ENCODE measurements around the gene VPREB3. TPM values are rescaled to one million over a fixed set of nuclear protein-coding genes. Genes with fewer than 3 reads are reported as not detected.

VPREB3 gene
- total and polyA plus RNA-seq, 2 experiments from 2014 or later: not detected

GRCh38 chr22:23750367-23750713 lies 3.9 kb downstream of the VPREB3 start:
- Histone ChIP-seq H4K20me1 (ENCODE audit: insufficient read depth, poor library complexity, severe bottlenecking) (no peaks in the 10 kb centered on the region), H3K4me1 (ENCODE audit: insufficient read depth) (peaks cover 8% of the 10 kb centered on the region), H3K9me3 (ENCODE audit: low read depth) (no peaks in the 10 kb centered on the region), H3K27me3 (no peaks in the 10 kb centered on the region), H3K79me2 (peaks cover 35% of the 10 kb centered on the region), H2AFZ (peak overlapping the region; percentile 74), H3K4me2 (peak overlapping the region; percentile 86), H3K27ac (peak overlapping the region; percentile 75), H3K9me2 (replicated peaks; ENCODE audit: insufficient read depth) (no peaks in the 10 kb centered on the region), H3K4me3 (peak overlapping the region; percentile 87), H3K36me3 (replicated peaks; ENCODE audit: insufficient read depth, low read depth) (no peaks in the 10 kb centered on the region)
- no peak for DNase-seq (ENCODE audit: low spot score)
- TF ChIP-seq CTCF (IDR thresholded peaks at IDR 0.05; ENCODE audit: poor library complexity) (no peak), EZH2phosphoT487 (IDR thresholded peaks at IDR 0.05; ENCODE audit: low read depth, severe bottlenecking, unreplicated experiment) (no peak), EZH2 (IDR thresholded peaks at IDR 0.05; ENCODE audit: borderline replicate concordance) (no peak)
- 46% methylated on average over 5 of the region's 5 CpGs for WGBS (ENCODE audit: low lambda C conversion rate, missing lambda C conversion rate)

GRCh38 chr22:23749841-23750301 lies 4.4 kb downstream of the VPREB3 start:
- peak overlapping the region; percentile 87 for H3K4me3 ChIP-seq
- H3K27me3 ChIP-seq: no peaks in the 10 kb centered on the region
- TF ChIP-seq CTCF (IDR thresholded peaks at IDR 0.05; ENCODE audit: poor library complexity): no peak
- no peak for TF ChIP-seq EZH2phosphoT487 (IDR thresholded peaks at IDR 0.05; ENCODE audit: low read depth, severe bottlenecking, unreplicated experiment)
- no peak for TF ChIP-seq EZH2 (IDR thresholded peaks at IDR 0.05; ENCODE audit: borderline replicate concordance)
- H3K9me3 ChIP-seq (ENCODE audit: low read depth): no peaks in the 10 kb centered on the region
- no peaks in the 10 kb centered on the region for H4K20me1 ChIP-seq (ENCODE audit: insufficient read depth, poor library complexity, severe bottlenecking)
- H3K79me2 ChIP-seq: peaks cover 35% of the 10 kb centered on the region
- H3K27ac ChIP-seq: peak overlapping the region; percentile 75
- H3K9me2 ChIP-seq (replicated peaks; ENCODE audit: insufficient read depth): no peaks in the 10 kb centered on the region
- no peaks in the 10 kb centered on the region for H3K36me3 ChIP-seq (replicated peaks; ENCODE audit: insufficient read depth, low read depth)
- H3K4me2 ChIP-seq: peak overlapping the region; percentile 86
- peaks cover 8% of the 10 kb centered on the region for H3K4me1 ChIP-seq (ENCODE audit: insufficient read depth)
- no peak for DNase-seq (ENCODE audit: low spot score)
- whole genome bisulfite sequencing (ENCODE audit: low lambda C conversion rate, missing lambda C conversion rate): 95% methylated on average over 12 of the region's 12 CpGs
- peak overlapping the region; percentile 74 for H2AFZ ChIP-seq

GRCh38 chr22:23745791-23746190 lies 8.4 kb downstream of the VPREB3 start:
- Histone ChIP-seq H3K9me3 (ENCODE audit: low read depth) (no peaks in the 10 kb centered on the region), H3K9me2 (replicated peaks; ENCODE audit: insufficient read depth) (no peaks in the 10 kb centered on the region), H4K20me1 (ENCODE audit: insufficient read depth, poor library complexity, severe bottlenecking) (no peaks in the 10 kb centered on the region), H3K27me3 (no peaks in the 10 kb centered on the region), H3K4me3 (no peak overlapping the region), H3K4me2 (no peak overlapping the region), H3K4me1 (ENCODE audit: insufficient read depth) (peaks cover 8% of the 10 kb centered on the region), H2AFZ (no peak overlapping the region), H3K36me3 (replicated peaks; ENCODE audit: insufficient read depth, low read depth) (no peaks in the 10 kb centered on the region), H3K79me2 (peaks cover 35% of the 10 kb centered on the region), H3K27ac (no peak overlapping the region)
- no peak for DNase-seq (ENCODE audit: low spot score)
- TF ChIP-seq EZH2 (IDR thresholded peaks at IDR 0.05; ENCODE audit: borderline replicate concordance): no peak
- TF ChIP-seq EZH2phosphoT487 (IDR thresholded peaks at IDR 0.05; ENCODE audit: low read depth, severe bottlenecking, unreplicated experiment): no peak
- TF ChIP-seq CTCF (IDR thresholded peaks at IDR 0.05; ENCODE audit: poor library complexity): no peak
- 67% methylated on average over 6 of the region's 6 CpGs for WGBS (ENCODE audit: low lambda C conversion rate, missing lambda C conversion rate)

GRCh38 chr22:23744485-23744884 lies 9.7 kb downstream of the VPREB3 start:
- no peaks in the 10 kb centered on the region for H3K27me3 ChIP-seq
- peaks cover 23% of the 10 kb centered on the region for H3K79me2 ChIP-seq
- H3K4me3 ChIP-seq: no peak overlapping the region
- no peaks in the 10 kb centered on the region for H3K9me2 ChIP-seq (replicated peaks; ENCODE audit: insufficient read depth)
- H3K9me3 ChIP-seq (ENCODE audit: low read depth): no peaks in the 10 kb centered on the region
- no peaks in the 10 kb centered on the region for H3K36me3 ChIP-seq (replicated peaks; ENCODE audit: insufficient read depth, low read depth)
- no peak for DNase-seq (ENCODE audit: low spot score)
- TF ChIP-seq EZH2phosphoT487 (IDR thresholded peaks at IDR 0.05; ENCODE audit: low read depth, severe bottlenecking, unreplicated experiment) (no peak), EZH2 (IDR thresholded peaks at IDR 0.05; ENCODE audit: borderline replicate concordance) (no peak), CTCF (IDR thresholded peaks at IDR 0.05; ENCODE audit: poor library complexity) (no peak)
- no peak overlapping the region for H3K27ac ChIP-seq
- no peaks in the 10 kb centered on the region for H3K4me1 ChIP-seq (ENCODE audit: insufficient read depth)
- H4K20me1 ChIP-seq (ENCODE audit: insufficient read depth, poor library complexity, severe bottlenecking): no peaks in the 10 kb centered on the region
- no peak overlapping the region for H3K4me2 ChIP-seq
- H2AFZ ChIP-seq: no peak overlapping the region
- WGBS (ENCODE audit: low lambda C conversion rate, missing lambda C conversion rate): 98% methylated on average over 14 of the region's 14 CpGs

All from hepatocyte (in vitro differentiated cells).